OCI-LY3 (cell line): Measurements from ENCODE around the gene LY9.

Experiments used
- CTCF ChIP-seq: fragments of 200-600, 300-600 bp; sonication (generic); IDR thresholded peaks from 2 replicates; pipeline ENCODE4 v1.5.1; 2014; ENCODE audit warnings: antibody characterized with exemption, low read length, low read depth
- EZH2phosphoT487 ChIP-seq: fragments of 200-600 bp; shearing (Covaris generic); IDR thresholded peaks from 2 replicates; pipeline ENCODE4 v1.6.1; 2018; ENCODE audit warnings: antibody characterized with exemption, mixed run types, low read depth

DNA sequence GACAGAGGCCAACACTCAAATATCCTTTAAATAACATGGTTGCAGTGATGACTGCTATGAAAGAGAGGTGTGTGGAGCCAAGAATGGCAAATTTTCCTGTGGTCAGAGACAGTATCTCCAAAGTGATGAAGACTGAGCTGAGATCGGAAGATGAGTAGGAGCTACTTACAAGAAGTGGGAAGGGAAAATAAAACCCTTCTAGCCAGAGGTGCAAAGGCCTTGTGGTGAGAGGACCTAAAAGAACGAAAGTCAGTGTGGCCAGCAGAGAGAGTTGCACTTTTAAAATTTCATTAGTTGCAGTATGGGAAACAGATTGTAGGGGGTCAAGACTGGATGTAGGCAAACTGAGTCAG is 39.1 kb upstream of the LY9 start:
- no peak for TF ChIP-seq CTCF
- TF ChIP-seq EZH2phosphoT487 = no peak
